Vagina (tissue), 2 donors: ENCODE measurements around the gene TWF2.

Experiments
- CTCF ChIP-seq, 3 experiments: fragments of 450-650 bp in 2 of 3; fragments of 200-600 bp in 1 of 3; sonication (generic) in 1 of 3; IDR thresholded peaks; one replicate each; pipeline ENCODE4 v1.5.1; 2017 to 2019; ENCODE audit warnings: antibody characterized with exemption in 3 of 3, mild to moderate bottlenecking in 2 of 3, moderate library complexity in 2 of 3
- POLR2A ChIP-seq, 2 donors: fragments of 450-650 bp; IDR thresholded peaks; one replicate each; pipeline ENCODE4 v1.6.1; 2017; ENCODE audit warnings: antibody characterized with exemption in 2 of 2, mild to moderate bottlenecking in 2 of 2, moderate library complexity in 2 of 2
- POLR2AphosphoS5 ChIP-seq, 2 donors: sonication (generic); formaldehyde crosslinking; IDR thresholded peaks; one replicate each; pipeline ENCODE4 v1.9.0; 2017; ENCODE audit warnings: antibody characterized with exemption in 2 of 2, mild to moderate bottlenecking in 2 of 2, low read depth in 1 of 2; ENCODE audit not compliant: insufficient read depth in 1 of 2

- TF ChIP-seq CTCF (IDR thresholded peaks at IDR 0.05) (no peak), POLR2AphosphoS5 (IDR thresholded peaks at IDR 0.05; ENCODE audit: insufficient read depth in 1 of 2, low read depth in 1 of 2) (no peak), POLR2A (IDR thresholded peaks at IDR 0.05) (no peak)
Observed at GRCh38 chr3:52188556-52188955, 50.4 kb downstream of the TWF2 start.
